Ishikawa (cell line): ENCODE measurements around the gene DMAC2L.

Experiments
- EP300 ChIP-seq: IDR thresholded peaks from 2 replicates; pipeline ENCODE4 v1.6.1; 2012; ENCODE audit warnings: borderline replicate concordance
- FOXM1 ChIP-seq: IDR thresholded peaks from 2 replicates; pipeline ENCODE4 v1.6.1; 2012; ENCODE audit warnings: low read depth, borderline replicate concordance
- ZBTB7A ChIP-seq: IDR thresholded peaks from 2 replicates; pipeline ENCODE4 v1.6.1; 2012; ENCODE audit warnings: low read depth
- TF ChIP-seq, protein P1 (sequence below): IDR thresholded peaks from 2 replicates; pipeline ENCODE4 v1.6.1; 2012; ENCODE audit warnings: low read depth, mild to moderate bottlenecking

DNA sequence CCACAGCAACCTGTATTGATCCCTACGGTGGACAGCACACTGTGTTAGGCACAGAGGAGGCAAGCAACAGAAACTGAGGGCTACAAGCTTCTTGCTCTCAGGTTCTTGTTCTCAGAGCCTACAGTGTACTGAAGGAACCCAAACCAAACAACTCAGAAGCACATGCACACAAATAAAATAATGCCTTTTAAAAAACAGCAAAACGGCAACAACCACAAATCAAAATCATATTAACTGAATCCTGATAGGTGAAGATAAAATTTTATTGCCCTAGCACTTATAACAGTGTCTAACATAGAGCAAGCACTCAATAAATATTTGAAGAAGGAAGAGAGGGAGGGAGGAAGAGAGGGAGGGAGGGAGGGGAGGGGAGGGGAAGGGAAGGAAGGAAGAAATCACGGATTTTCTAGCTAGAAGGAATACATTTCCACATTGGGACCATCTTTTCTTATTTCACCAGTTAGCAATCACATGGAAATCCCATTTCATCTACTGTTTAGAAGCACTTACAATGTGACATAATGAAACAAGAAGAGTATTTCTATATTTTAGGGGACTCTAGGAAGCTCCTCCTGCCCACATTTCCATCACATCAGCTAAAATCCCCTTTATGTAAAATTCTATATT lies 27.2 kb downstream of the DMAC2L start:
- TF ChIP-seq EP300 (no peak), FOXM1 (no peak), ZBTB7A (no peak)
- TF ChIP-seq, protein P1, sequence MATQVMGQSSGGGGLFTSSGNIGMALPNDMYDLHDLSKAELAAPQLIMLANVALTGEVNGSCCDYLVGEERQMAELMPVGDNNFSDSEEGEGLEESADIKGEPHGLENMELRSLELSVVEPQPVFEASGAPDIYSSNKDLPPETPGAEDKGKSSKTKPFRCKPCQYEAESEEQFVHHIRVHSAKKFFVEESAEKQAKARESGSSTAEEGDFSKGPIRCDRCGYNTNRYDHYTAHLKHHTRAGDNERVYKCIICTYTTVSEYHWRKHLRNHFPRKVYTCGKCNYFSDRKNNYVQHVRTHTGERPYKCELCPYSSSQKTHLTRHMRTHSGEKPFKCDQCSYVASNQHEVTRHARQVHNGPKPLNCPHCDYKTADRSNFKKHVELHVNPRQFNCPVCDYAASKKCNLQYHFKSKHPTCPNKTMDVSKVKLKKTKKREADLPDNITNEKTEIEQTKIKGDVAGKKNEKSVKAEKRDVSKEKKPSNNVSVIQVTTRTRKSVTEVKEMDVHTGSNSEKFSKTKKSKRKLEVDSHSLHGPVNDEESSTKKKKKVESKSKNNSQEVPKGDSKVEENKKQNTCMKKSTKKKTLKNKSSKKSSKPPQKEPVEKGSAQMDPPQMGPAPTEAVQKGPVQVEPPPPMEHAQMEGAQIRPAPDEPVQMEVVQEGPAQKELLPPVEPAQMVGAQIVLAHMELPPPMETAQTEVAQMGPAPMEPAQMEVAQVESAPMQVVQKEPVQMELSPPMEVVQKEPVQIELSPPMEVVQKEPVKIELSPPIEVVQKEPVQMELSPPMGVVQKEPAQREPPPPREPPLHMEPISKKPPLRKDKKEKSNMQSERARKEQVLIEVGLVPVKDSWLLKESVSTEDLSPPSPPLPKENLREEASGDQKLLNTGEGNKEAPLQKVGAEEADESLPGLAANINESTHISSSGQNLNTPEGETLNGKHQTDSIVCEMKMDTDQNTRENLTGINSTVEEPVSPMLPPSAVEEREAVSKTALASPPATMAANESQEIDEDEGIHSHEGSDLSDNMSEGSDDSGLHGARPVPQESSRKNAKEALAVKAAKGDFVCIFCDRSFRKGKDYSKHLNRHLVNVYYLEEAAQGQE, result no peak
